Chondrocyte (in vitro differentiated cells): ENCODE results near the gene ADCY1. TPM values are rescaled to one million over a fixed set of nuclear protein-coding genes. Genes with fewer than 3 reads are reported as not detected.

Source experiments
- DNase-seq: peaks from one replicate; pipeline ENCODE4 v3.0.0; 2021; ENCODE audit warnings: mixed read lengths, low spot score
- H3K27ac Mint-ChIP-seq: one replicate; pipeline ENCODE4 v1.8.0; 2021; ENCODE audit warnings: mild to moderate bottlenecking, moderate library complexity, mixed read lengths; ENCODE audit not compliant: unreplicated experiment
- H3K27me3 Mint-ChIP-seq: 2 replicates; pipeline ENCODE4 v1.8.0; 2021; ENCODE audit warnings: low read depth, mixed read lengths
- H3K36me3 Mint-ChIP-seq: 2 replicates; pipeline ENCODE4 v1.8.0; 2021; ENCODE audit warnings: low read depth, mixed read lengths
- H3K4me1 Mint-ChIP-seq: 2 replicates; pipeline ENCODE4 v1.8.0; 2021; ENCODE audit warnings: low read depth, mild to moderate bottlenecking, mixed read lengths
- H3K4me3 Mint-ChIP-seq: one replicate; pipeline ENCODE4 v1.8.0; 2021; ENCODE audit warnings: mild to moderate bottlenecking, moderate library complexity, mixed read lengths; ENCODE audit not compliant: unreplicated experiment
- H3K9me3 Mint-ChIP-seq: 2 replicates; pipeline ENCODE4 v1.8.0; 2021; ENCODE audit warnings: low read depth, mixed read lengths
- CTCF ChIP-seq: fragments of 200-600 bp; sonication (generic); IDR thresholded peaks from 2 replicates; pipeline ENCODE4 v1.5.0; 2021; ENCODE audit warnings: antibody characterized with exemption, mild to moderate bottlenecking, moderate library complexity
- total RNA-seq: library from RNA; stranded (reverse); gene quantifications from 3 replicates; pipeline ENCODE4 v1.2.1, GENCODE V29; 2021

The ADCY1 gene
- total RNA-seq, 1 donor from 2014 or later: 0.50 TPM

GRCh38 chr7:45622058-45622457, 47.9 kb downstream of the ADCY1 start:
- peaks cover 33% of the 10 kb centered on the region for H3K9me3 Mint-ChIP-seq
- H3K27ac Mint-ChIP-seq: no peak overlapping the region
- H3K27me3 Mint-ChIP-seq: no peaks in the 10 kb centered on the region
- H3K36me3 Mint-ChIP-seq: peaks cover 2% of the 10 kb centered on the region
- TF ChIP-seq CTCF: no peak
- no peak overlapping the region for H3K4me3 Mint-ChIP-seq
- H3K4me1 Mint-ChIP-seq: no peaks in the 10 kb centered on the region
- DNase-seq: no peak

- no peak overlapping the region for H3K27ac Mint-ChIP-seq
- H3K36me3 Mint-ChIP-seq: peaks cover 2% of the 10 kb centered on the region
- no peak for DNase-seq
- no peak overlapping the region for H3K4me3 Mint-ChIP-seq
- H3K27me3 Mint-ChIP-seq: no peaks in the 10 kb centered on the region
- no peak for TF ChIP-seq CTCF
- H3K4me1 Mint-ChIP-seq: no peaks in the 10 kb centered on the region
- H3K9me3 Mint-ChIP-seq: peaks cover 22% of the 10 kb centered on the region
Measured at GRCh38 chr7:45623157-45623556, 49.0 kb downstream of the ADCY1 start.

GRCh38 chr7:45623740-45624391, 49.7 kb downstream of the ADCY1 start:
- Mint-ChIP-seq H3K9me3 (peaks cover 16% of the 10 kb centered on the region), H3K4me3 (no peak overlapping the region)

GRCh38 chr7:45624392-45624760, 50.2 kb downstream of the ADCY1 start:
- no peak for TF ChIP-seq CTCF
- Mint-ChIP-seq H3K4me1 (no peaks in the 10 kb centered on the region), H3K9me3 (peaks cover 13% of the 10 kb centered on the region), H3K27me3 (no peaks in the 10 kb centered on the region), H3K4me3 (no peak overlapping the region), H3K27ac (no peak overlapping the region), H3K36me3 (peaks cover 2% of the 10 kb centered on the region)
- no peak for DNase-seq

More at GRCh38 chr7:45623740-45624391, 49.7 kb downstream of the ADCY1 start:
- Mint-ChIP-seq H3K27me3 (no peaks in the 10 kb centered on the region), H3K4me1 (no peaks in the 10 kb centered on the region), H3K36me3 (peaks cover 2% of the 10 kb centered on the region), H3K27ac (no peak overlapping the region)
- no peak for DNase-seq
- TF ChIP-seq CTCF: no peak

- peaks cover 2% of the 10 kb centered on the region for H3K36me3 Mint-ChIP-seq
- H3K27me3 Mint-ChIP-seq: no peaks in the 10 kb centered on the region
- no peak for TF ChIP-seq CTCF
- H3K4me1 Mint-ChIP-seq: no peaks in the 10 kb centered on the region
- DNase-seq: no peak
- H3K4me3 Mint-ChIP-seq: no peak overlapping the region
- peaks cover 12% of the 10 kb centered on the region for H3K9me3 Mint-ChIP-seq
- H3K27ac Mint-ChIP-seq: no peak overlapping the region
Measured at GRCh38 chr7:45625067-45625466, 50.9 kb downstream of the ADCY1 start.
